Measurements from ENCODE around the gene RGS3. TPM values are rescaled to one million over a fixed set of nuclear protein-coding genes. Genes with fewer than 3 reads are reported as not detected.
"Not testable (repeated sequence)": the region's sequence is repeated elsewhere in the genome, so short reads cannot be mapped to it uniquely, and the experiment has no call there.

RGS3 gene
- total and polyA plus RNA-seq, 2 donors (not counting 3 experiments of a cell fraction or from before 2014, with no cell fraction given) = 356 to 416 TPM

DNA sequence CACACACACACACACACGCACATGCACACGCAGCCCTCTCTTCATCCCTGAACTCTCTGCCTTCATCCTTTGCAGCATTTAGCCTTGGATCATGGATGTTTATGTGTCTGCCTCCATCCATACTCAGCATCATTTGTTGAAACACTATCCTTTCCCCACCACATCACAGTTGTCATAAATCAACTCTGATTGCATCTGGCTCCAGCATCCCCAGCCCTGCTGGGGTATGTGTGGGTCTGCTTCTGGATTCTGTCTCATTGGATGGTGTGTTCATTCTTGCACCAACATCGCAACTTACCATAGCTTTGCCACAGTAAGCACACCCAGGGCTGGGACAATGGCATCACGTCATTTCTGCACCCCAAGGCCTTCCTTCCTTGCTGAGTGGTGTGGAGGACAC, 175.4 kb downstream of the RGS3 start:
- peaks cover 20% of the 10 kb centered on the region for H3K4me1 ChIP-seq (ENCODE audit: control insufficient read depth, extremely low read depth, insufficient read depth, low read length)
- TF ChIP-seq CTCF (IDR thresholded peaks at IDR 0.05; ENCODE audit: extremely low read depth in 1 of 2, insufficient read depth in 1 of 2, low read depth in 1 of 2, low read length in 2 of 2) (no peak), POLR2A (IDR thresholded peaks at IDR 0.05; ENCODE audit: low read depth, low read length) (no peak), JUN (IDR thresholded peaks at IDR 0.05; ENCODE audit: borderline replicate concordance, insufficient read depth, insufficient read length, low read depth) (no peak), POLR2AphosphoS5 (IDR thresholded peaks at IDR 0.05; ENCODE audit: insufficient read depth, low read depth, low read length) (no peak), GATA2 (IDR thresholded peaks at IDR 0.05; ENCODE audit: insufficient read depth, insufficient read length, low read depth, low read length) (no peak), EZH2 (IDR thresholded peaks at IDR 0.05; ENCODE audit: borderline replicate concordance, low read depth, low read length, severe bottlenecking) (no peak), FOS (IDR thresholded peaks at IDR 0.05; ENCODE audit: borderline replicate concordance, insufficient read depth, low read length) (no peak), MAX (IDR thresholded peaks at IDR 0.05; ENCODE audit: insufficient read depth, insufficient read length) (no peak), MYC (IDR thresholded peaks at IDR 0.05; ENCODE audit: low read depth, low read length) (no peak)
- intact Hi-C loops (cut with micrococcal nuclease) = no loop called here
- H3K4me3 ChIP-seq (replicated peaks in 1 of 3; ENCODE audit: insufficient read depth in 1 of 3, low read depth in 1 of 3, low read length in 3 of 3) = no peak overlapping the region
- H3K4me2 ChIP-seq (ENCODE audit: insufficient read depth, low read length) = no peak overlapping the region
- H3K36me3 ChIP-seq (ENCODE audit: control insufficient read depth in 2 of 2, extremely low read depth in 1 of 2, insufficient read depth in 2 of 2, low read length in 2 of 2) = no peaks in the 10 kb centered on the region
- no peaks in the 10 kb centered on the region for H3K9me1 ChIP-seq (replicated peaks; ENCODE audit: control insufficient read depth, extremely low read depth, insufficient read depth, low read length)
- DNase-seq (ENCODE audit: low read depth, low spot score) (no peak), FAIRE-seq (no peak)
- no TSS peak for BruUV-seq (replicated peaks)
- no peaks in the 10 kb centered on the region for H3K79me2 ChIP-seq (ENCODE audit: control insufficient read depth, insufficient read depth, low read length)
- H2AFZ ChIP-seq (ENCODE audit: low read depth, low read length) = no peak overlapping the region
- H3K27ac ChIP-seq (ENCODE audit: insufficient read depth, low read depth, low read length) = no peak overlapping the region
- no peaks in the 10 kb centered on the region for H3K27me3 ChIP-seq (ENCODE audit: control insufficient read depth in 2 of 2, insufficient read depth in 2 of 2, low read length in 2 of 2)
- CTCF ChIA-PET = interaction anchor here (1.2 kb wide), 1 partner anchor 47 kb away, joined by 3 read pairs; no protein-coding TSS in a partner anchor
- H3K9me3 ChIP-seq (replicated peaks; ENCODE audit: control insufficient read depth, insufficient read depth, low read length) = no peaks in the 10 kb centered on the region
- POLR2A ChIA-PET = no interaction called here
- no peak overlapping the region for H3K9ac ChIP-seq (replicated peaks; ENCODE audit: extremely low read depth, insufficient read depth, low read length)
- dilution Hi-C loops (cut with MboI; ENCODE audit: extremely low pct_ligation_motif_present, low sequenced_read_pairs) = no loop called here
- no peaks in the 10 kb centered on the region for H4K20me1 ChIP-seq (replicated peaks; ENCODE audit: control insufficient read depth, extremely low read depth, insufficient read depth, low read length)

DNA sequence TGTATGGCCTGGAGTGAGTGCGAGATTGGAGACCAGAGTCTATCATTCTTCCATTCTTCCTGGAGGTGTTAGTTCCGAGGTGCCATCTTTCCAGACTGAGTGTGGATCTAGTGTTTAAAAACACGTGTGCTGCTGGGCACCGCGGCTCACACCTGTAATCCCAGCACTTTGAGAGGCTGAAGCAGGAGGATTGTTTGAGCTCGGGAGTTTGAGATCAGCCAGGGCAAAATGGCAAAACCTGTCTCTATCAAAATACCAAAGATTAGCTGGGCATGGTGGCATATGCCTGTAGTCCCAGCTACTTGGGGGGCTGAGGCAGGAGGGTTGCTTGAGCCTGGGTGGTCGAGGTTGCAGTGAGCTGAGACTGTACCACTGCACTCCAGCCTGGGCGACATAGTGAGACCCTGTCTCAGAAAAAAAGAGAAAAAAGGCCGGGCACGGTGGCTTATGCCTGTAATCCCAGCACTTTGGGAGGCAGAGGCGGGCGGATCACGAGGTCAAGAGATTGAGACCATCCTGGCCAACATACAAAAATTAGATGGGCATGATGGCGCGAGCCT, 176.0 kb downstream of the RGS3 start:
- H3K9ac ChIP-seq (replicated peaks; ENCODE audit: extremely low read depth, insufficient read depth, low read length); H3K27me3 ChIP-seq (ENCODE audit: control insufficient read depth in 2 of 2, insufficient read depth in 2 of 2, low read length in 2 of 2); H3K9me1 ChIP-seq (replicated peaks; ENCODE audit: control insufficient read depth, extremely low read depth, insufficient read depth, low read length); FAIRE-seq; H3K27ac ChIP-seq (ENCODE audit: insufficient read depth, low read depth, low read length); H3K36me3 ChIP-seq (ENCODE audit: control insufficient read depth in 2 of 2, extremely low read depth in 1 of 2, insufficient read depth in 2 of 2, low read length in 2 of 2); dilution Hi-C loops (cut with MboI; ENCODE audit: extremely low pct_ligation_motif_present, low sequenced_read_pairs); H3K79me2 ChIP-seq (ENCODE audit: control insufficient read depth, insufficient read depth, low read length); H2AFZ ChIP-seq (ENCODE audit: low read depth, low read length); H3K4me3 ChIP-seq (replicated peaks in 1 of 3; ENCODE audit: insufficient read depth in 1 of 3, low read depth in 1 of 3, low read length in 3 of 3); DNase-seq (ENCODE audit: low read depth, low spot score); BruUV-seq (replicated peaks); intact Hi-C loops (cut with micrococcal nuclease); H4K20me1 ChIP-seq (replicated peaks; ENCODE audit: control insufficient read depth, extremely low read depth, insufficient read depth, low read length); H3K9me3 ChIP-seq (replicated peaks; ENCODE audit: control insufficient read depth, insufficient read depth, low read length); POLR2A ChIA-PET; H3K4me2 ChIP-seq (ENCODE audit: insufficient read depth, low read length): not testable (repeated sequence)
- peaks cover 14% of the 10 kb centered on the region for H3K4me1 ChIP-seq (ENCODE audit: control insufficient read depth, extremely low read depth, insufficient read depth, low read length)
- CTCF ChIA-PET = interaction anchor here (0.6 to 1.2 kb wide), 3 partner anchors 17 to 48 kb away, joined by 3 read pairs; no protein-coding TSS in a partner anchor
